Loucy (cell line): ENCODE measurements around the gene PHOSPHO2.

Source experiments
- H2AFZ ChIP-seq: fragments of 200-600 bp; sonication (generic); 2 replicates; pipeline ENCODE4 v1.6.0; 2016; ENCODE audit warnings: antibody characterized with exemption, mild to moderate bottlenecking, low read length, moderate library complexity
- H3F3A ChIP-seq: fragments of 200-600 bp; 2 replicates; pipeline ENCODE4 v1.6.0; 2016; ENCODE audit warnings: antibody characterized with exemption, low read depth, mild to moderate bottlenecking
- H3K27me3 ChIP-seq: fragments of 200-600 bp; sonication (generic); 2 replicates; pipeline ENCODE4 v1.6.1; 2014; ENCODE audit warnings: low read length, mild to moderate bottlenecking; ENCODE audit not compliant: insufficient read depth, poor library complexity, severe bottlenecking
- H3K36me3 ChIP-seq: fragments of 200-600 bp; sonication (generic); 2 replicates; pipeline ENCODE4 v1.6.1; 2016; ENCODE audit warnings: low read length; ENCODE audit not compliant: insufficient read depth
- H3K4me1 ChIP-seq: fragments of 200-600 bp; sonication (generic); 2 replicates; pipeline ENCODE4 v1.5.1; 2014; ENCODE audit warnings: low read length, mild to moderate bottlenecking; ENCODE audit not compliant: insufficient read depth, poor library complexity, severe bottlenecking
- H3K4me2 ChIP-seq: fragments of 200-600 bp; sonication (generic); 2 replicates; pipeline ENCODE4 v1.6.0; 2014; ENCODE audit warnings: antibody characterized with exemption, low read length, low read depth, mild to moderate bottlenecking; ENCODE audit not compliant: poor library complexity, severe bottlenecking
- H3K4me3 ChIP-seq: fragments of 200-600 bp; sonication (generic); 2 replicates; pipeline ENCODE4 v1.5.1; 2014; ENCODE audit warnings: low read length, mild to moderate bottlenecking, mixed read lengths; ENCODE audit not compliant: poor library complexity, severe bottlenecking
- H3K79me2 ChIP-seq: fragments of 200-600 bp; sonication (generic); 2 replicates; pipeline ENCODE4 v1.6.1; 2014; ENCODE audit warnings: low read length; ENCODE audit not compliant: insufficient read depth
- H3K9ac ChIP-seq: fragments of 200-600 bp; sonication (generic); 2 replicates; pipeline ENCODE4 v1.6.0; 2014; ENCODE audit warnings: mild to moderate bottlenecking, low read depth, low read length, moderate library complexity; ENCODE audit not compliant: poor library complexity, severe bottlenecking
- H3K9me2 ChIP-seq: fragments of 200-600 bp; sonication (generic); replicated peaks from 2 replicates; pipeline ENCODE4 v1.6.1; 2016; ENCODE audit warnings: low read depth, low read length, mixed read lengths
- H3K9me3 ChIP-seq: fragments of 200-600 bp; sonication (generic); 2 replicates; pipeline ENCODE4 v1.6.1; 2014; ENCODE audit warnings: mild to moderate bottlenecking, antibody characterized with exemption, low read length, low read depth; ENCODE audit not compliant: insufficient read depth
- H4K20me1 ChIP-seq: fragments of 200-600 bp; sonication (generic); 2 replicates; pipeline ENCODE4 v1.6.0; 2014; ENCODE audit warnings: antibody characterized with exemption, low read length, mild to moderate bottlenecking; ENCODE audit not compliant: insufficient read depth, poor library complexity, severe bottlenecking
- EZH2phosphoT487 ChIP-seq: fragments of 200-600 bp; IDR thresholded peaks from 2 replicates; pipeline ENCODE4 v1.6.1; 2018; ENCODE audit warnings: antibody characterized with exemption, mild to moderate bottlenecking, moderate library complexity, borderline replicate concordance
- TF ChIP-seq, protein P1 (sequence below): fragments of 200-600 bp; sonication (generic); conservative IDR thresholded peaks from 2 replicates; pipeline ENCODE4 v1.5.1; 2014; ENCODE audit warnings: mild to moderate bottlenecking, antibody characterized with exemption, low read length

PHOSPHO2 gene

DNA sequence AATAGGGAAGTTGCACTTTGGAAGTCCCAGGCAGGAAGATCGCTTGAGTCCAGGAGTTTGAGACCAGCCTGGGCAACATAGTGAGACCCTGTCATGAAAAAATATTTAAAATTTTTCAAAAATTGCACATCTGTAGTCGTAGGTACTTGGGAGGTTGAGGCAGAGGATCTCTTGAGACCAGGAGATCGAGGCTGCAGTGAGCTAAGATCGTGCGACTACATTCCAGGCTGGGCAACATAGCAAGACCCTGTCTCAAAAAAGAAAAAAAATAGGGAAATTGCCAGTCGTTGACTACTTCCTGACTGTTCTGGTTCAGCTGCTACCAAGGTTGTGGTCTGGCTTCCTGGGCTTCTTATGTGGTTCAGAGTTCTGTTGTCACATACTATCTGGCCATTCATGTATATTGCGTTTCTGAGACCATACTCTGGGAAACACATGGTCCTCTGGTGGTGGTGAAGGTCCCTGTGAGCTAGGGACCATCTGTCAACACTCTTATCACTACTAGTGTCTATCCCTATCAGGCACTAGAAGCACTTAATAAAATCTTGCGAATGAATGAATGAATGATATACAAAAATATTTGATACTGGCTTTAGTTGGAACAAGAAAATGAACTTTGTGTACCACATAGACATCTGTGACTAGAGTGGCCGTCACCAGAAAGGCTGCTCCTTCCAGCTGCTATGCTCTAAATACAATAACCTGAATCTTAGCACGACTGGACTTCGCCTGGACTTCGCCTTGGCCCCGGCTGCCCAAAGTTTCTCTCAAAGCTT is 38.5 kb downstream of the PHOSPHO2 start:
- Histone ChIP-seq H3K9me3 (no peaks in the 10 kb centered on the region), H3K9me2 (no peaks in the 10 kb centered on the region), H4K20me1 (peaks cover 21% of the 10 kb centered on the region), H3K4me3 (peak overlapping the region; percentile 87), H2AFZ (peak overlapping the region; percentile 93), H3K4me2 (peak overlapping the region; percentile 87), H3K4me1 (peaks cover 52% of the 10 kb centered on the region), H3K9ac (peak overlapping the region; percentile 66), H3K79me2 (peaks cover 34% of the 10 kb centered on the region), H3K27me3 (no peaks in the 10 kb centered on the region), H3K36me3 (no peaks in the 10 kb centered on the region), H3F3A (no peaks in the 10 kb centered on the region)
- TF ChIP-seq, protein P1, sequence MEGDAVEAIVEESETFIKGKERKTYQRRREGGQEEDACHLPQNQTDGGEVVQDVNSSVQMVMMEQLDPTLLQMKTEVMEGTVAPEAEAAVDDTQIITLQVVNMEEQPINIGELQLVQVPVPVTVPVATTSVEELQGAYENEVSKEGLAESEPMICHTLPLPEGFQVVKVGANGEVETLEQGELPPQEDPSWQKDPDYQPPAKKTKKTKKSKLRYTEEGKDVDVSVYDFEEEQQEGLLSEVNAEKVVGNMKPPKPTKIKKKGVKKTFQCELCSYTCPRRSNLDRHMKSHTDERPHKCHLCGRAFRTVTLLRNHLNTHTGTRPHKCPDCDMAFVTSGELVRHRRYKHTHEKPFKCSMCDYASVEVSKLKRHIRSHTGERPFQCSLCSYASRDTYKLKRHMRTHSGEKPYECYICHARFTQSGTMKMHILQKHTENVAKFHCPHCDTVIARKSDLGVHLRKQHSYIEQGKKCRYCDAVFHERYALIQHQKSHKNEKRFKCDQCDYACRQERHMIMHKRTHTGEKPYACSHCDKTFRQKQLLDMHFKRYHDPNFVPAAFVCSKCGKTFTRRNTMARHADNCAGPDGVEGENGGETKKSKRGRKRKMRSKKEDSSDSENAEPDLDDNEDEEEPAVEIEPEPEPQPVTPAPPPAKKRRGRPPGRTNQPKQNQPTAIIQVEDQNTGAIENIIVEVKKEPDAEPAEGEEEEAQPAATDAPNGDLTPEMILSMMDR, result 0 out of 2 replicates have a peak, but pooled peaks have one; percentile 10
- no peak for TF ChIP-seq EZH2phosphoT487

DNA sequence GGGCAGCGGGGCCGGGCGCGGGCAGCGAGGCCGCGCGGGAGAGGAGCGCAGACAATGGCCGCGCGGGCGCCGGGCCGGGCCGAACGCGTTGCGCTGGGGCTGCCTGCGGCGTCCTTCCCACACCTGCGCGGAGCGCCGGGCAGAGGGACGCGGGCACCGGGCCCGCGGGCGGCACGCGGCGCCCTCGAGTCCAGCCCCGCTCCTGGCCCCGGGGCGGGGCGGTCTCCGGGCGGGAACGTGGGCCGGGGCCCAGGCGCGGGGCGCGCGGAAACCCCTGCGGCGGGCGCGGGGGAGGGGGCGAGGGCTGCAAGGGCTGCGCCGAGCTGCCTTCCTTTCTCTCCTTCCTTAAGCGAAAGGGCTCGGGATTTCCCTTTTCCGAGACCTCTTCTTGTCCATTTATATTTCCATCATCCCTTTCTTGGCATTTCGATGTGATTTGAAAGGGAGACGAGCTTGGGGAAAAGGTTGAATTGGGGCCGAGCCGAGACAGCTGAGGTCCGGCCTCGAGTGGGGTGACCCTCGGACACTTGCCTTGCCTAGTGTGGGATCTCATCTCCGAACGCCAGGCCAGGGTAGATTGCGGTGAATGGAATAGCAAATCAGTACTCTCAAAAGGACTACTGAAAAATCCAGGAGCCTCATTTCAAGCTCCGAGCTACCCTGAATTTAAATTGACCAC is 40.0 kb downstream of the PHOSPHO2 start:
- no peak for TF ChIP-seq EZH2phosphoT487
- TF ChIP-seq, protein P1, result no peak
- Histone ChIP-seq H3K36me3 (no peaks in the 10 kb centered on the region), H2AFZ (peak overlapping the region; percentile 72; the same call in 1 of the 2 replicates), H4K20me1 (peaks cover 21% of the 10 kb centered on the region), H3K79me2 (peaks cover 45% of the 10 kb centered on the region), H3K9me3 (no peaks in the 10 kb centered on the region), H3K4me3 (peak overlapping the region; percentile 87), H3K9ac (peak overlapping the region; percentile 83), H3K27me3 (no peaks in the 10 kb centered on the region), H3K4me1 (peaks cover 61% of the 10 kb centered on the region), H3K4me2 (peak overlapping the region; percentile 97), H3K9me2 (no peaks in the 10 kb centered on the region), H3F3A (no peaks in the 10 kb centered on the region)

DNA sequence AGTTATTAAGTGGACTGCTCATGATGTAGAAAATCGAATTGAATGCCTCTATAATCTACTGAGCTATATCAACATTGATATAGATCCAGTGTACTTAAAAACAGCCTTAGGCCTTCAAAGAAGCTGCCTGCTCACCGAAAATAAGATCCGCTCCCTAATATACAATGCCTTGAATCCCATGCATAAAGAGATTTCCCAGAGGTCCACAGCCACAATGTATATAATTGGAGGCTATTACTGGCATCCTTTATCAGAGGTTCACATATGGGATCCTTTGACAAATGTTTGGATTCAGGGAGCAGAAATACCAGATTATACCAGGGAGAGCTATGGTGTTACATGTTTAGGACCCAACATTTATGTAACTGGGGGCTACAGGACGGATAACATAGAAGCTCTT is 41.4 kb downstream of the PHOSPHO2 start:
- Histone ChIP-seq H3K4me1 (peaks cover 65% of the 10 kb centered on the region), H3F3A (no peaks in the 10 kb centered on the region), H3K4me3 (peak overlapping the region; percentile 87), H3K79me2 (peaks cover 52% of the 10 kb centered on the region), H3K9ac (peak overlapping the region; percentile 83), H2AFZ (no peak overlapping the region), H3K36me3 (no peaks in the 10 kb centered on the region), H3K9me2 (no peaks in the 10 kb centered on the region), H3K27me3 (no peaks in the 10 kb centered on the region), H4K20me1 (peaks cover 21% of the 10 kb centered on the region), H3K4me2 (peak overlapping the region; percentile 97), H3K9me3 (no peaks in the 10 kb centered on the region)
- TF ChIP-seq EZH2phosphoT487, result no peak
- TF ChIP-seq, protein P1, result no peak
